Tibial nerve (tissue), 4 donors: ENCODE results near the gene DHRSX.

Experiments used
- EP300 ChIP-seq, 2 donors: sonication (generic); formaldehyde crosslinking; IDR thresholded peaks; one replicate each; pipeline ENCODE4 v1.6.1; 2017; ENCODE audit warnings: antibody characterized with exemption in 2 of 2, mild to moderate bottlenecking in 1 of 2
- POLR2A ChIP-seq, 2 donors: fragments of 450-650 bp; IDR thresholded peaks; one replicate each; pipeline ENCODE4 v1.6.1; 2017; ENCODE audit warnings: antibody characterized with exemption in 2 of 2, mild to moderate bottlenecking in 2 of 2, moderate library complexity in 2 of 2
- TF ChIP-seq, protein P1 (sequence below), 5 experiments: fragments of 200-600 bp in 3 of 5; fragments of 450-650 bp in 2 of 5; sonication (generic) in 3 of 5; IDR thresholded peaks; one replicate each; pipeline ENCODE4 v1.5.1; 2016 to 2019; ENCODE audit warnings: antibody characterized with exemption in 5 of 5, mild to moderate bottlenecking in 3 of 5, moderate library complexity in 2 of 5

DNA sequence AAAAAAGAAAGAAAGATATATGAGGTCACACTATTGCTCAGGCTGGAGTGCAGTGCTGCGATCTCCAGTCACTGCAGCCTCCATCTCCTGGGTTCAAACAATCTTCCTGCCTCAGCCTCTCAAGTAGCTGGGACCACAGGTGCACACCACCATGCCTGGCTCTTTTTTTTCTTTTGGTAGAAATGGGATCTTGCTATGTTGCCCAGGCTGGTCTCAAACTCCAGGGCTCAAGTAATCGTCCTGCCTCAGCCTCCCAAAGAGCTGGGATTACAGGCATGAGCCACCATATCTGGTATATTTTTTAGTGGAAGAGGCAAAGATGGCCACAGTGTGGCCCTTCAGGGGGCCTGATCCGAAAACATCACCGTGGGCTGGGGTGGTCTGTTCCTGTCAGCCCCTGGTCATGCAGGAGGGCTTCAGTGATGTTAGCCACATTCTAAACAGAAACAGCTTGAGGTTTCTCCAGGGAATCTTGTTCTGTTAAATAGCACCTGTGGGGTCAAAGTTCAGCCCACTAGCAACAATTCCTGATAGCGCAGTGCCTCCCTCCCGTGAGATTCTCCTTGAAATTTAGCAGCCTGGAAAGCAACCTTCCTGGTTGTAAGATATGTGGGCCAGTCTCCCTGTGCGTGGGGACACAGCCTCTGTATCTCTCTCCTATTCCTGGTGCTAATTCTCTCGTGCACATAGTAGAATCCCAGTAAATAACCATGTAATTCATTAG, 7.3 kb upstream of the DHRSX start:
- TF ChIP-seq, protein P1, sequence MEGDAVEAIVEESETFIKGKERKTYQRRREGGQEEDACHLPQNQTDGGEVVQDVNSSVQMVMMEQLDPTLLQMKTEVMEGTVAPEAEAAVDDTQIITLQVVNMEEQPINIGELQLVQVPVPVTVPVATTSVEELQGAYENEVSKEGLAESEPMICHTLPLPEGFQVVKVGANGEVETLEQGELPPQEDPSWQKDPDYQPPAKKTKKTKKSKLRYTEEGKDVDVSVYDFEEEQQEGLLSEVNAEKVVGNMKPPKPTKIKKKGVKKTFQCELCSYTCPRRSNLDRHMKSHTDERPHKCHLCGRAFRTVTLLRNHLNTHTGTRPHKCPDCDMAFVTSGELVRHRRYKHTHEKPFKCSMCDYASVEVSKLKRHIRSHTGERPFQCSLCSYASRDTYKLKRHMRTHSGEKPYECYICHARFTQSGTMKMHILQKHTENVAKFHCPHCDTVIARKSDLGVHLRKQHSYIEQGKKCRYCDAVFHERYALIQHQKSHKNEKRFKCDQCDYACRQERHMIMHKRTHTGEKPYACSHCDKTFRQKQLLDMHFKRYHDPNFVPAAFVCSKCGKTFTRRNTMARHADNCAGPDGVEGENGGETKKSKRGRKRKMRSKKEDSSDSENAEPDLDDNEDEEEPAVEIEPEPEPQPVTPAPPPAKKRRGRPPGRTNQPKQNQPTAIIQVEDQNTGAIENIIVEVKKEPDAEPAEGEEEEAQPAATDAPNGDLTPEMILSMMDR (IDR thresholded peaks at IDR 0.05): no peak
- TF ChIP-seq POLR2A (IDR thresholded peaks at IDR 0.05) (no peak), EP300 (IDR thresholded peaks at IDR 0.05) (no peak)
